Thyroid gland (tissue), 4 donors: ENCODE results near the gene UCK1.

Experiments used
- POLR2A ChIP-seq, 2 donors: fragments of 450-650 bp; IDR thresholded peaks; one replicate each; pipeline ENCODE4 v1.6.1; 2017; ENCODE audit warnings: antibody characterized with exemption in 2 of 2, mild to moderate bottlenecking in 2 of 2, moderate library complexity in 1 of 2
- TF ChIP-seq, protein P1 (sequence below), 6 experiments: fragments of 200-600 bp in 3 of 6; fragments of 450-650 bp in 3 of 6; sonication (generic) in 3 of 6; IDR thresholded peaks; one replicate each; pipeline ENCODE4 v1.5.1; 2016 to 2019; ENCODE audit warnings: antibody characterized with exemption in 6 of 6, mild to moderate bottlenecking in 2 of 6, inconsistent platforms in 1 of 6, moderate library complexity in 1 of 6

DNA sequence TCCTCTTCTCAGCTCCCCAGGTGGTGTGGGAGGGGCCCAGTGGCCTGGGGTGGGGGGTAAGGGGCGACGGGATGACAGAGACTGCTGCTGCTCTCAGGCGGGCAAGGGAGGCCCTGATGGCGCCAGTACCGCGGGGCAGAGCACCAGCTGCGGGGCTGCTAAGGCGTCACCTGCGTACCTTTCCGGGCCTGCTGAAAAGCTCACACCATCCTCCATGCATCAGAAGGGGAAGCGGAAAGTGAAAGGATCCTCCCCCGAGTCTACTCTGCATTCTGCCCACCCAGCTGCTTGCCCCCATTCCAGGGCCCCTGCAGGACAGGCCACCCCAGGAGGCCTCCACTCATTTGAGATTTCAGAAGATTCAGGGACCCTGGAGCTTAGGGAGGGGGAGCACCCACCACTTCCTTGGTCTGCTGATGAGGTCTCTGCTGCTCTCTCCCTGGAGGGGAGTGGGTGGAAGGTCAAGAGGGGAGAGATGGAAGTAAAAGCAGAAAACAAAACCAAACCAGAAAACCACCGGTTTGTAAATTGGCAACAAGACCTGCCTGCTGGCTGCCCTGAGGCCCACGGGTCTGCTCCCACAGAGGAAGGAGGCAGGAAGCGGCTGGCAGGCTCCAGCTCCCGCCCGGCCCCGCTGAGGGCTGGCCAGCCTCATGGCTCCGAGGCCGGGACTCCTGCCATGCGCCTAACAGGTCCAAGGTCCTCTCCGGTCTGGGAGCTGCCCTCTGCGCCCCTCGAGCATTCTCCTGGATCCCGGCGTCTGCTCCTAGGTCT, 47.9 kb upstream of the UCK1 start:
- TF ChIP-seq, protein P1, sequence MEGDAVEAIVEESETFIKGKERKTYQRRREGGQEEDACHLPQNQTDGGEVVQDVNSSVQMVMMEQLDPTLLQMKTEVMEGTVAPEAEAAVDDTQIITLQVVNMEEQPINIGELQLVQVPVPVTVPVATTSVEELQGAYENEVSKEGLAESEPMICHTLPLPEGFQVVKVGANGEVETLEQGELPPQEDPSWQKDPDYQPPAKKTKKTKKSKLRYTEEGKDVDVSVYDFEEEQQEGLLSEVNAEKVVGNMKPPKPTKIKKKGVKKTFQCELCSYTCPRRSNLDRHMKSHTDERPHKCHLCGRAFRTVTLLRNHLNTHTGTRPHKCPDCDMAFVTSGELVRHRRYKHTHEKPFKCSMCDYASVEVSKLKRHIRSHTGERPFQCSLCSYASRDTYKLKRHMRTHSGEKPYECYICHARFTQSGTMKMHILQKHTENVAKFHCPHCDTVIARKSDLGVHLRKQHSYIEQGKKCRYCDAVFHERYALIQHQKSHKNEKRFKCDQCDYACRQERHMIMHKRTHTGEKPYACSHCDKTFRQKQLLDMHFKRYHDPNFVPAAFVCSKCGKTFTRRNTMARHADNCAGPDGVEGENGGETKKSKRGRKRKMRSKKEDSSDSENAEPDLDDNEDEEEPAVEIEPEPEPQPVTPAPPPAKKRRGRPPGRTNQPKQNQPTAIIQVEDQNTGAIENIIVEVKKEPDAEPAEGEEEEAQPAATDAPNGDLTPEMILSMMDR (IDR thresholded peaks at IDR 0.05) = no peak
- no peak for TF ChIP-seq POLR2A (IDR thresholded peaks at IDR 0.05)
